Measurements from ENCODE around the gene ZNF273.
"Not testable (repeated sequence)": the region's sequence is repeated elsewhere in the genome, so short reads cannot be mapped to it uniquely, and the experiment has no call there.

Gene ZNF273

DNA sequence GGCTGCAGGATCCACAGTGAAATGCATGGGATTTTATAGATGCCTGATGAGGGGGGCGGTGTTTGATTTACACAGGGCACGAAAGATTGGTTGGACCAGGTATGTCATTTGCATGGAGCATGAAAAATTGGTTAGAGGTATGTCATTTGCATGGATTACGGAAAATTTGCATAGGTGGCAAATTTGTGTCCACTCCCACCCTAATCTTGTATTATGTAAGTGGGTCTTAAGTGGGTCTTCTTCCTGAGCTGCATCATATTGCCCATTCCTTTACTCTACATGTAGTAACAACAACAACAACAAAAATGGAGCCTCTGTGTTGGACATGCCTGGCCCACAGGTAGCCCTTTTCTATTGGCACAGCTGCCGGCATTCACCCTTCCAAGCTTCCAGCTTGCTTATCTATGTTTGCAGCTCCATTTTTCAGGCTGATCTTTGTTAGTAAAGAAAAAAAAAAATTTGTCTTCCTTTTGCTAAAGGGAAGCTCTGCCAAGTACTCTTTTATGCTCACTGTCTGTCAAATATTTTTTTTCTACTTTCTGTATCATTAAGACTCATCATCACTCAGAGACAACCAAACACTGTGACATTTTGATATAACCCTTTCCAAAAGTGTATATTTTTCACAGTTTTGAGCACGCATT, 10.3 kb upstream of the ZNF273 start:
- Histone ChIP-seq H3K4me3 (ENCODE audit: low read depth, low read length) (no peak overlapping the region), H3K4me1 (ENCODE audit: control insufficient read depth, insufficient read depth, low read length) (no peaks in the 10 kb centered on the region), H3K36me3 (ENCODE audit: control insufficient read depth, insufficient read depth, low read length) (no peaks in the 10 kb centered on the region), H3K27me3 (ENCODE audit: control insufficient read depth, insufficient read depth, low read length) (peaks cover 36% of the 10 kb centered on the region), H3K9me3 (ENCODE audit: control insufficient read depth, insufficient read depth, low read length) (no peaks in the 10 kb centered on the region), H3K9ac (ENCODE audit: low read depth, low read length) (no peak overlapping the region)

DNA sequence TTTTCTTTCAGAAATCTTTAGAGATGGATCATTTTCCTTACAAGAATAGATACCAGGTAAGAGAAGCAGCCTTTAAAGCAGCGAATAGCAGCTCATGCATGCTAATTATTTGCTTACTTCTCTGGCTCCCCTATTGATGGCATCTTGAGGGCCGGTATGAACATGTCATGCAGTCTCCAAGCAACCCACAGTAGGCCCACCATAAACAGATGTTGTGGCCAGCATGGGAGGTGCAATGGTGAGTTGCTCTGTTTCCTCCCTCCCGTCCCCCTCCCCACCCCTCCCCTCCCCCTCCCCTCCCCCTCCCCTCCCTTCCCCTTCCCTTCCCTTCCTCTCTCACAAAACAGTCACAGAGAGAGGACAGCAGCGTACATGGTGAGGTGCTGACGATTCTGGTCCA, 9.7 kb upstream of the ZNF273 start:
- no peak overlapping the region for H3K9ac ChIP-seq (ENCODE audit: low read depth, low read length)
- H3K4me1 ChIP-seq (ENCODE audit: control insufficient read depth, insufficient read depth, low read length): no peaks in the 10 kb centered on the region
- H3K4me3 ChIP-seq (ENCODE audit: low read depth, low read length): no peak overlapping the region
- H3K36me3 ChIP-seq (ENCODE audit: control insufficient read depth, insufficient read depth, low read length): no peaks in the 10 kb centered on the region
- peaks cover 34% of the 10 kb centered on the region for H3K27me3 ChIP-seq (ENCODE audit: control insufficient read depth, insufficient read depth, low read length)
- no peaks in the 10 kb centered on the region for H3K9me3 ChIP-seq (ENCODE audit: control insufficient read depth, insufficient read depth, low read length)

DNA sequence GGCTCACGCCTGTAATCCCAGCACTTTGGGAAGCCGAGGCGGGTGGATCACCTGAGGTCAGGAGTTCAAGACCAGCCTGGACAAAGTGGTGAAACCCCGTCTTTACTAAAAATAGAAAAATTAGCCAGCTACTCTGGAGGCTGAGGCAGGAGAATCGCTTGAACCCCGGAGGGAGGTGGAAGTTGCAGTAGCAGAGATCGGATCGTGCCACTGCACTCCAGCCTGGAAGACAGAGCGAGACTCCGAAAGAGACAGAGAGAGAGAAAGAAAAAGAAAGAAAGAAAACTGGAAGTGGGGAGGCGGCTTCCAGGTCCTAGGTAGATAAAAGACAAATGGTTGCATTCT, 640 bp upstream of the ZNF273 start:
- H3K4me3 ChIP-seq (ENCODE audit: low read depth, low read length): peak overlapping the region; percentile 95
- H3K9me3 ChIP-seq (ENCODE audit: control insufficient read depth, insufficient read depth, low read length); H3K27me3 ChIP-seq (ENCODE audit: control insufficient read depth, insufficient read depth, low read length); H3K36me3 ChIP-seq (ENCODE audit: control insufficient read depth, insufficient read depth, low read length): not testable (repeated sequence)
- peak overlapping the region; percentile 24 for H3K9ac ChIP-seq (ENCODE audit: low read depth, low read length)
- peaks cover 13% of the 10 kb centered on the region for H3K4me1 ChIP-seq (ENCODE audit: control insufficient read depth, insufficient read depth, low read length)

DNA sequence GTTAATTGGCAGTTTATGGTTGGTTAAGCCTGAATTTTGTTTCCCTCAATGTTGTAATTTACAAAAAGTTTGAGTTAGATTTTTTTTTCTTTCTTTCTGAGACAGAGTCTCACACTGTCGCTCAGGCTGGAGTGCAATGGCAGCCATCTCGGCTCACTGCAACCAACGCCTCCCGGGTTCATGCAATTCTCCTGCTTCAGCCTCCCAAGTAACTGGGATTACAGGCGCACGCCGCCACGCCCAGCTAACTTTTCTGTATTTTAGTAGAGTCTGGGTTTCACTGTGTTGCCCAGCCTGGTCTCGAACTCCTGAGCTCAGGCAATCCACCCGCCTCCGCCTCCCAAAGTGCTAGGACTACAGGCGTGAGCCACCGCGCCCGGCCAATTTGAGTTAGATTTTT, 935 bp downstream of the ZNF273 start:
- Histone ChIP-seq H3K4me1 (ENCODE audit: control insufficient read depth, insufficient read depth, low read length) (peaks cover 13% of the 10 kb centered on the region), H3K27me3 (ENCODE audit: control insufficient read depth, insufficient read depth, low read length) (no peaks in the 10 kb centered on the region), H3K36me3 (ENCODE audit: control insufficient read depth, insufficient read depth, low read length) (no peaks in the 10 kb centered on the region), H3K4me3 (ENCODE audit: low read depth, low read length) (peak overlapping the region; percentile 95), H3K9me3 (ENCODE audit: control insufficient read depth, insufficient read depth, low read length) (no peaks in the 10 kb centered on the region), H3K9ac (ENCODE audit: low read depth, low read length) (peak overlapping the region; percentile 95)

DNA sequence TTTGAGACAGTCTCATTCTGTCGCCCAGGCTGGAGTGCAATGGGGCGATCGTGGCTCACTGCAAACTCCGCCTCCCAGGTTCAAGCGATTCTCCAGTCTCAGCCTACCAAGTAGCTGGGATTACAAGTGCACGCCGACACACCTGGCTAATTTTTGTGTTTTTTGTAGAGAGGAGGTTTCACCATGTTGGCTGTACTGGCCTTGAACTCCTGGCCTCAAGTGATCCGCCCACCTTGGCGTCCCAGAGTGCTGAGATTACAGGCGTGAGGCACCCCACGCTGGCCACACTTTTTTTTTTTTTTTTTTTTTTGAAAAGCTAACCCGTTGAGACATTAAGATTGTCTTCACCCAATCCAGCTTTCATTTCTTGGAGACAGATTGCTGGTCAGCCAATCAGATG, 2.1 kb downstream of the ZNF273 start:
- H3K36me3 ChIP-seq (ENCODE audit: control insufficient read depth, insufficient read depth, low read length): no peaks in the 10 kb centered on the region
- no peak overlapping the region for H3K9ac ChIP-seq (ENCODE audit: low read depth, low read length)
- H3K4me1 ChIP-seq (ENCODE audit: control insufficient read depth, insufficient read depth, low read length): peaks cover 15% of the 10 kb centered on the region
- H3K4me3 ChIP-seq (ENCODE audit: low read depth, low read length): peak overlapping the region; percentile 35
- no peaks in the 10 kb centered on the region for H3K9me3 ChIP-seq (ENCODE audit: control insufficient read depth, insufficient read depth, low read length)
- H3K27me3 ChIP-seq (ENCODE audit: control insufficient read depth, insufficient read depth, low read length): no peaks in the 10 kb centered on the region

DNA sequence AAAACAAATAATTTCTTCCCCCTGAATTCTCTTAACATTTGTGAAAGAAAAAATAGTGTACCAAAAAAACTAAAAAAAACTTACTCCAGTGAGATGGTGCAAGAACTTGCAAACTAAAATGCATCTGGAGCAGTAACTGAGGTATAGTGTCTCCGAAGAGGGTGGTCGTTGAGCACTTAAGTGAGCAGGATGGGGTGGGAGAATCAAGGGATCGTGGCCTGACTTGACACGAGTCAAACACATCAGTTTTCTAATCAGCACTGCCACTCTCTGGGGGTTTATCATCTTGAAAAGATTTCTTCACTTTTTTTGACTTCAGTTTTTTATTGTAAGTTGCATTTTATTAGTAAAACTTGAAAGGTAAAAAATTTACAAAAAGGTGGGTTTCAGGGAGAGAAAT, 2.5 kb downstream of the ZNF273 start:
- H3K27me3 ChIP-seq (ENCODE audit: control insufficient read depth, insufficient read depth, low read length): no peaks in the 10 kb centered on the region
- H3K36me3 ChIP-seq (ENCODE audit: control insufficient read depth, insufficient read depth, low read length): no peaks in the 10 kb centered on the region
- H3K9me3 ChIP-seq (ENCODE audit: control insufficient read depth, insufficient read depth, low read length): no peaks in the 10 kb centered on the region
- H3K4me1 ChIP-seq (ENCODE audit: control insufficient read depth, insufficient read depth, low read length): peaks cover 18% of the 10 kb centered on the region
- no peak overlapping the region for H3K9ac ChIP-seq (ENCODE audit: low read depth, low read length)
- H3K4me3 ChIP-seq (ENCODE audit: low read depth, low read length): peak overlapping the region; percentile 35

DNA sequence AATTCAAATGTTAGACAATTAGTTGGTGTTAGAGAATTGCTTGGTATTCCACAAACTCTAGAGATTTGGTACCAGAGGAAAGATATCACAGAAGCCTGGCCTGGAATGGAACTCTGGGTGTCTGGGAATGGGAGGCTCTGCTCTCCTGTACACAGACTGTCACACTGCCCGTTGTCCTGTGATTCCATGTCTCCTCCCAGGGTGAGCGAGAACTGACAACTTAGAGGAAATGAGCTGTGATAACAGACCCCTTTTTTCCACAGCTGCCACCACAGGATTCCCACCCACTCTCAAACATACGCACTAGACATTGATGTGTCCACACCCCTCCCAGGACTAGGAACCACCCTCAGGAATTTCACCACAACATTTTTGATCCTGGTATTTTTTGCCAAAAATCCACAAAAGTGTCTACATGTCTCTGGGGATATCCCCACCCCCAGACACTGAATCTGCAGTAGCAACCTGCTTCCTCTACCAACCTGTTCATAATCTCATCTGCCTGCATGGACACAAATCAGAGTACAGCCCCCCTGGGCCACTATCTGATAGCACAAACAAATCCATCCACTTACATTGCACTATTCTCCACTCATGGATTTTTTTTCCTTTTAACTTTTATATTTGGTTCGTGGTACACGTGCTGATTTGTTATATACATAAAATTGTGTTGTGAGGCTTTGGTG, 4.7 kb downstream of the ZNF273 start:
- H3K27me3 ChIP-seq (ENCODE audit: control insufficient read depth, insufficient read depth, low read length): no peaks in the 10 kb centered on the region
- H3K36me3 ChIP-seq (ENCODE audit: control insufficient read depth, insufficient read depth, low read length): no peaks in the 10 kb centered on the region
- peaks cover 18% of the 10 kb centered on the region for H3K4me1 ChIP-seq (ENCODE audit: control insufficient read depth, insufficient read depth, low read length)
- H3K9me3 ChIP-seq (ENCODE audit: control insufficient read depth, insufficient read depth, low read length): no peaks in the 10 kb centered on the region
- no peak overlapping the region for H3K4me3 ChIP-seq (ENCODE audit: low read depth, low read length)
- H3K9ac ChIP-seq (ENCODE audit: low read depth, low read length): no peak overlapping the region

DNA sequence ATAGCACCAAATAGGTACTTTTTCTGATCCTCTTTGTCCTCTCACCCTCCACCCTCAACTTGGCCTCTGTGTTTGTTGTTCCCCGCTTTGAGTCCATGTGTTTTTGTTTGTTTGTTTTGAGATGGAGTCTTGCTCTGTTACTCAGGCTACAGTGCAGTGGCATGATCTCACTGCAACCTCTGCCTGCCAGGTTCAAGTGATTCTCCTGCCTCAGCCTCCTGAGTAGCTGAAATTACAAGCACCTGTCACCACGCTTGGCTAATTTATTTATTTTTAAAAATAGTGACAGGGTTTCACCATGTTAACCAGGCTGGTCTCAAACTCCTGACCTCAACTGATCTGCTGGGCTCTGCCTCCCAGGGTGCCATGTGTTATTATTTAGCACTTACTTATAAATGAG, 5.3 kb downstream of the ZNF273 start:
- Histone ChIP-seq H3K36me3 (ENCODE audit: control insufficient read depth, insufficient read depth, low read length) (no peaks in the 10 kb centered on the region), H3K4me1 (ENCODE audit: control insufficient read depth, insufficient read depth, low read length) (peaks cover 18% of the 10 kb centered on the region), H3K9me3 (ENCODE audit: control insufficient read depth, insufficient read depth, low read length) (no peaks in the 10 kb centered on the region), H3K27me3 (ENCODE audit: control insufficient read depth, insufficient read depth, low read length) (no peaks in the 10 kb centered on the region), H3K9ac (ENCODE audit: low read depth, low read length) (no peak overlapping the region), H3K4me3 (ENCODE audit: low read depth, low read length) (no peak overlapping the region)

DNA sequence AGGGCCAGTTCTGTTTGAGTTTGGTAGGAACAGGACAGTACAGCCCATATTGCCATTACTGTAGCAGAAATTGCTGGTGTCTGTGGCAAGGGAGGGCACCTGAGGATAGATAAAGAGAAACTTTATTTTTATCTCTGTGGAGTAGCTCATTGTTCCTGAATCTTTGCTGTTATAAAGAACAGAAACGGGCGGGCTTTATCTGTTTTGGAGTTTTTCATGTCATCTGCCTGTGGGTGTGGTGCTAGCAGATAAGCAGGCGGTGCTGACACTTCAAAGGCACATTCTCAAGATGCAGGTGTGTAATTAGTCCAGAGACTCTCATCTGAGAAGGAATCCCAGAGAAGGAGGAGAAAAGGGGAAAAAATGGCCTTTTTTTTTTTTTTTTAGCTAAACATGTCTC, 11.5 kb downstream of the ZNF273 start:
- peaks cover 5% of the 10 kb centered on the region for H3K4me1 ChIP-seq (ENCODE audit: control insufficient read depth, insufficient read depth, low read length)
- H3K9me3 ChIP-seq (ENCODE audit: control insufficient read depth, insufficient read depth, low read length): no peaks in the 10 kb centered on the region
- H3K9ac ChIP-seq (ENCODE audit: low read depth, low read length): no peak overlapping the region
- H3K27me3 ChIP-seq (ENCODE audit: control insufficient read depth, insufficient read depth, low read length): no peaks in the 10 kb centered on the region
- peaks cover 6% of the 10 kb centered on the region for H3K36me3 ChIP-seq (ENCODE audit: control insufficient read depth, insufficient read depth, low read length)
- no peak overlapping the region for H3K4me3 ChIP-seq (ENCODE audit: low read depth, low read length)

DNA sequence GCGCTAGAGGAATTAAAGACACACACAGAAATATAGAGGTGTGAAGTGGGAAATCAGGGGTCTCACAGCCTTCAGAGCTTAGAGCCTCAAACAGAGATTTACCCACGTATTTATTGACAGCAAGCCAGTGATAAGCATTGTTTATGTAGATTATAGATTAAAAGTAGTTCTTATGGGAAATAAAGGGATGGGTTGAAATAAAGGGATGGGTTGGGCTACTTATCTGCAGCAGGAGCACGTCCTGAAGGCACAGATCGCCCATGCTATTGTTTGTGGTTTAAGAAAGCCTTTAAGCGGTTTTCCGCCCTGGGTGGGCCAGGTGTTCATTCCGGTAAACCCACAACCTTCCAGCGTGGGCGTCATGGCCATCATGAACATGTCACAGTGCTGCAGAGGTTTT, 12.2 kb downstream of the ZNF273 start:
- not testable (repeated sequence) for H3K4me3 ChIP-seq (ENCODE audit: low read depth, low read length); H3K9ac ChIP-seq (ENCODE audit: low read depth, low read length); H3K4me1 ChIP-seq (ENCODE audit: control insufficient read depth, insufficient read depth, low read length); H3K9me3 ChIP-seq (ENCODE audit: control insufficient read depth, insufficient read depth, low read length); H3K27me3 ChIP-seq (ENCODE audit: control insufficient read depth, insufficient read depth, low read length); H3K36me3 ChIP-seq (ENCODE audit: control insufficient read depth, insufficient read depth, low read length)

DNA sequence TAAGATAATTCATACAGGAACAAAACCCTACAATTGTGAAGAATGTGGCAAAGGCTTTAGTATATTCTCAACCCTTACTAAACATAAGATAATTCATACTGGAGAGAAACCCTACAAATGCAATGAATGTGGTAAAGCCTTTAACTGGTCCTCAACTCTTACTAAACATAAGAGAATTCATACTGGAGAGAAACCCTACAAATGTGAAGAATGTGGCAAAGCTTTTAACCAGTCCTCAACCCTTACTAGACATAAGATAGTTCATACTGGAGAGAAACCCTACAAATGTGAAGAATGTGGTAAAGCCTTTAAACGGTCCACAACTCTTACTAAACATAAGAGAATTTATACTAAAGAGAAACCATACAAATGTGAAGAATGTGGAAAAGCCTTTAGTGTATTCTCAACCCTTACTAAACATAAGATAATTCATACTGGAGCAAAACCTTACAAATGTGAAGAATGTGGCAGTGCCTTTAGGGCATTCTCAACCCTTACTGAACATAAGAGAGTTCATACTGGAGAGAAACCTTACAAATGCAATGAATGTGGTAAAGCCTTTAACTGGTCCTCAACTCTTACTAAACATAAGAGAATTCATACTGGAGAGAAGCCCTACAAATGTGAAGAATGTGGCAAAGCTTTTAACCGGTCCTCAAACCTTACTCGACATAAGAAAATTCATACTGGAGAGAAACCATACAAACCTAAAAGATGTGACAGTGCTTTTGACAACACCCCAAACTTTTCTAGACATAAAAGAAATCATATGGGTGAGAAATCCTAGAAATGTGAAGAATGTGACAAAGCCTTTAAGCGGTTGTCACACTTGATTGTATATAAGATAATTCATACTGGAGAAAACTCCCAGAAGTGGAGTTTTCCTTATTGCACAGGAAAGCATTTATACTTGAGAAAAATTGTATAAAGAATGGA, 25.4 kb downstream of the ZNF273 start:
- not testable (repeated sequence) for H3K27me3 ChIP-seq (ENCODE audit: control insufficient read depth, insufficient read depth, low read length); H3K9ac ChIP-seq (ENCODE audit: low read depth, low read length); H3K36me3 ChIP-seq (ENCODE audit: control insufficient read depth, insufficient read depth, low read length); H3K4me1 ChIP-seq (ENCODE audit: control insufficient read depth, insufficient read depth, low read length); H3K4me3 ChIP-seq (ENCODE audit: low read depth, low read length); H3K9me3 ChIP-seq (ENCODE audit: control insufficient read depth, insufficient read depth, low read length)

DNA sequence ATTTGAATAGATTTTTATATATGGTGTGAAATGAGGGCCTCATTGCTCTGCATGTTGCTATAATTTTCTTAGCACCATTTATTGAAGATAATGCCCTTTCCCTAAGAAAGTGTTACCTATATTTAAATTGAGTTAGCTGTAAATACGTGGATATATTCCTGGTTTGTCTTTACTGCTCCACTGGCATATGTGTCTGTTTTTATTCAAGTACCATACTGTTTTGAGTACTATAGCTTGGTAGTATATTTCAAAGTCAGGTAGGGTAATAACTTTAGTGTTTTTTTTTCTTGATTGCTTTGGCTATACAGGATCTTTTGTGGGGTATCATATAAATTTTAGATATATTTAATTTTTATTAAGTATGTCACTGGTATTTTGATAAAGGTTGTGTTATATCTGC, 31.4 kb downstream of the ZNF273 start:
- peaks cover 3% of the 10 kb centered on the region for H3K4me1 ChIP-seq (ENCODE audit: control insufficient read depth, insufficient read depth, low read length)
- no peak overlapping the region for H3K4me3 ChIP-seq (ENCODE audit: low read depth, low read length)
- H3K9ac ChIP-seq (ENCODE audit: low read depth, low read length): no peak overlapping the region
- H3K9me3 ChIP-seq (ENCODE audit: control insufficient read depth, insufficient read depth, low read length): no peaks in the 10 kb centered on the region
- no peaks in the 10 kb centered on the region for H3K27me3 ChIP-seq (ENCODE audit: control insufficient read depth, insufficient read depth, low read length)
- H3K36me3 ChIP-seq (ENCODE audit: control insufficient read depth, insufficient read depth, low read length): no peaks in the 10 kb centered on the region

All from iPS-15b (cell line).